RWPE1 (cell line): Measurements from ENCODE around the gene GNAQ.
"Not testable (repeated sequence)": the region's sequence is repeated elsewhere in the genome, so short reads cannot be mapped to it uniquely, and the experiment has no call there.

Experiments used
- CTCF ChIA-PET: fragments of 350-600 bp; sonication (Branson Sonifier 250); formaldehyde crosslinking; extraction: SDS; loops from one replicate; lab custom pipeline; 2021; lab: Yijun Ruan, JAX
- POLR2A ChIA-PET: fragments of 400-600 bp; formaldehyde crosslinking; extraction: SDS; loops from one replicate; lab custom pipeline; 2020; ENCODE audit warnings: antibody characterized with exemption; ENCODE audit not compliant: low non-redundant PET; lab: Yijun Ruan, JAX
- DNase-seq: peaks from one replicate; pipeline ENCODE4 v3.0.0; 2012; ENCODE audit warnings: low spot score
- H3K27ac ChIP-seq: fragments of 450-650 bp; 2 replicates; pipeline ENCODE4 v1.5.1; 2017
- TF ChIP-seq, protein P1 (sequence below): fragments of 450-650 bp; conservative IDR thresholded peaks from 2 replicates; pipeline ENCODE4 v1.5.1; 2017; ENCODE audit warnings: low read depth, mild to moderate bottlenecking

GNAQ gene

DNA sequence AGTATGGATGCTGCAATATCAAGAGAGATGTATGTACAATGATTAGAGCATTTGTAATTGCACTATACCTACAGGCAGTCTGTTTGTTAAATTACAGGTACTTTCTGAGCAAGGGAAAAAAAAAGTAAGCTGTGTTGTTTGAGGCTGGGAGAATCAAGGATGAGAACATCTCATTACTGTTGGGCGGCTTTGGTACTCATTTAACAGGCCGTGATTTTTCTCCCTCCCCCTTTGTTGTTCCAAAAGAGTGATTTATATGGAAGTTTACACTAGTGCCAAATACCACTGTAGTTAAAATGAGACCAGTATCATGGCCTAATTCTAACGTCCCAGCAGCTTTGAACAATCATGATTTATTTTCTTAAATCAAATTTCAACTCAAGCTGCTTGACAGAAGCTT is 312.3 kb downstream of the GNAQ start:
- CTCF ChIA-PET: no interaction called here
- DNase-seq: no peak
- H3K27ac ChIP-seq: no peak overlapping the region
- POLR2A ChIA-PET: no interaction called here
- TF ChIP-seq, protein P1, sequence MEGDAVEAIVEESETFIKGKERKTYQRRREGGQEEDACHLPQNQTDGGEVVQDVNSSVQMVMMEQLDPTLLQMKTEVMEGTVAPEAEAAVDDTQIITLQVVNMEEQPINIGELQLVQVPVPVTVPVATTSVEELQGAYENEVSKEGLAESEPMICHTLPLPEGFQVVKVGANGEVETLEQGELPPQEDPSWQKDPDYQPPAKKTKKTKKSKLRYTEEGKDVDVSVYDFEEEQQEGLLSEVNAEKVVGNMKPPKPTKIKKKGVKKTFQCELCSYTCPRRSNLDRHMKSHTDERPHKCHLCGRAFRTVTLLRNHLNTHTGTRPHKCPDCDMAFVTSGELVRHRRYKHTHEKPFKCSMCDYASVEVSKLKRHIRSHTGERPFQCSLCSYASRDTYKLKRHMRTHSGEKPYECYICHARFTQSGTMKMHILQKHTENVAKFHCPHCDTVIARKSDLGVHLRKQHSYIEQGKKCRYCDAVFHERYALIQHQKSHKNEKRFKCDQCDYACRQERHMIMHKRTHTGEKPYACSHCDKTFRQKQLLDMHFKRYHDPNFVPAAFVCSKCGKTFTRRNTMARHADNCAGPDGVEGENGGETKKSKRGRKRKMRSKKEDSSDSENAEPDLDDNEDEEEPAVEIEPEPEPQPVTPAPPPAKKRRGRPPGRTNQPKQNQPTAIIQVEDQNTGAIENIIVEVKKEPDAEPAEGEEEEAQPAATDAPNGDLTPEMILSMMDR: no peak

GRCh38 chr9:77718298-77718640 is 313.3 kb downstream of the GNAQ start:
- POLR2A ChIA-PET, DNase-seq, H3K27ac ChIP-seq: not testable (repeated sequence)
- CTCF ChIA-PET: interaction anchor here (0.6 to 0.7 kb wide), 3 partner anchors 117 to 973 kb away, joined by 3 to 10 read pairs (median 4); no protein-coding TSS in a partner anchor

GRCh38 chr9:77717608-77718297 is 313.9 kb downstream of the GNAQ start:
- POLR2A ChIA-PET, H3K27ac ChIP-seq, DNase-seq: not testable (repeated sequence)
- CTCF ChIA-PET: interaction anchor here (0.6 to 0.7 kb wide), 4 partner anchors 118 to 973 kb away, joined by 3 to 10 read pairs (median 4); no protein-coding TSS in a partner anchor

- POLR2A ChIA-PET: no interaction called here
These were observed 317.5 kb downstream of the GNAQ start for GRCh38 chr9:77714077-77714549.

DNA sequence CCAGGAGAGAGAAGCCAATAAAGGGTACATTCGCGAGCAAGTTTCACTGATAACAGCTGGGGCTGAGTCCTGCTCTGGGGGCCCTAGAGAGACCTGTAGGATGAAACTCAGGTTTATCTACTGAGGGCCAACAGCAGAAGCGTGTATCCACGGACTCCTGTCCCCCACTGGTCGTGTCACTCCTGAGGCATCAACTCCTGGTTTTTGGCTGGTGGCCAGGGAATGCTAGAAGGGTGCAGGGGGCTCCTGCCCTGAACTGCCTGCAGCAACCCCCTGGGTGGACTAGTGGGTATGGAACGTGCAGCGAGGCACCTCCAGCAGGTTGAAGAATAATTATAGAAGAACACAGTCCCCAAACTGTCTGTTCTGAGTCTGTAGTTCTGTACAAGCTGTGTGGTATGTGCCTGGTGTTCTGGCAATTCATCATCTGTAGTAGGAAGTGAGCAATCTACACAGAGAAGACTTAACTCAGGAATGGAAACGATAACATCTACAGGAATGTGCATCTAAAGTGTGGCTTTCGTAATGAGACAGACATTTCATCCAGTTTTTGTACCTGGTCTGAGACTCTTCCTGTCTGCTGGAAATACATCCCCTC is 319.0 kb downstream of the GNAQ start:
- CTCF ChIA-PET: no interaction called here
- POLR2A ChIA-PET: no interaction called here
- peak overlapping the region; percentile 77 for H3K27ac ChIP-seq
- TF ChIP-seq, protein P1: no peak
- DNase-seq: peak; percentile 43

More at GRCh38 chr9:77714077-77714549, 317.5 kb downstream of the GNAQ start:
- TF ChIP-seq, protein P1: no peak
- DNase-seq: no peak
- CTCF ChIA-PET: interaction anchor here (0.6 kb wide), 1 partner anchor 545 kb away, joined by 3 read pairs; no protein-coding TSS in a partner anchor
- H3K27ac ChIP-seq: peak overlapping the region; percentile 13; the same call in 1 of the 2 replicates

- DNase-seq: no peak
- ChIA-PET POLR2A (no interaction called here), CTCF (interaction anchor here (0.8 kb wide), 1 partner anchor 254 kb away, joined by 4 read pairs; no protein-coding TSS in a partner anchor)
- H3K27ac ChIP-seq: no peak overlapping the region
- TF ChIP-seq, protein P1: no peak
These were observed 320.5 kb downstream of the GNAQ start for GRCh38 chr9:77710965-77711648.

GRCh38 chr9:77710316-77710715 is 321.3 kb downstream of the GNAQ start:
- TF ChIP-seq, protein P1: no peak
- DNase-seq: no peak
- ChIA-PET CTCF (interaction anchor here (0.7 to 0.8 kb wide), 2 partner anchors 119 to 254 kb away, joined by 4 read pairs; no protein-coding TSS in a partner anchor), POLR2A (no interaction called here)
- no peak overlapping the region for H3K27ac ChIP-seq
